Mucosa of descending colon (tissue), 3 donors: Measurements from ENCODE around the gene CARNS1. TPM values are rescaled to one million over a fixed set of nuclear protein-coding genes. Genes with fewer than 3 reads are reported as not detected.

ENCODE experiments used
- ATAC-seq: fragments of 200-7000 bp; cut with Tn5 transposase; one replicate; pipeline ENCODE4 v1.9.1; 2020; ENCODE audit warnings: mild to moderate bottlenecking, moderate library complexity
- DNase-seq, 3 donors: peaks; one replicate each; pipeline ENCODE4 v3.0.0-alpha.2; 2020
- H3K36me3 ChIP-seq: fragments of 200-600 bp; one replicate; pipeline ENCODE4 v1.8.0; 2021; ENCODE audit warnings: low read depth, mild to moderate bottlenecking
- H3K4me1 ChIP-seq: fragments of 200-600 bp; one replicate; pipeline ENCODE4 v1.8.0; 2021; ENCODE audit warnings: low read depth, mild to moderate bottlenecking
- H3K4me3 ChIP-seq: fragments of 200-600 bp; one replicate; pipeline ENCODE4 v1.8.0; 2021; ENCODE audit warnings: mild to moderate bottlenecking
- H3K9me3 ChIP-seq: fragments of 200-600 bp; one replicate; pipeline ENCODE4 v1.8.0; 2021; ENCODE audit warnings: mild to moderate bottlenecking
- CTCF ChIP-seq: fragments of 200-600 bp; IDR thresholded peaks from one replicate; pipeline ENCODE4 v1.8.0; 2022; ENCODE audit warnings: antibody characterized with exemption, mild to moderate bottlenecking
- intact Hi-C, 2 donors: fragments of 100-400 bp; cut with DNase I in 1 of 2; cut with micrococcal nuclease in 1 of 2; formaldehyde crosslinking; loops; one replicate each; pipeline versions ENCODE4 v1.11.0 to v1.11.1; 2022; cut with DNase I, micrococcal nuclease
- total RNA-seq, 3 donors: library from RNA; stranded (reverse); fragmentation: NEBNext Ultra II Directional in 2 of 3; extraction: Animal tissue kit (Norgen Biotek cat#: 25700) in 2 of 3; gene quantifications; one replicate each; pipeline versions ENCODE4 v1.2.1 to v1.2.4, GENCODE V29; 2021 to 2023
- donor health status: DM: no; HTN: no; CAD: no; lungs with moderate emphysema.
- donor health status: DM: no; HTN: no; CAD: no.
- donor health status: DM: no; HTN: yes; CAD: no.

CARNS1 gene
- total RNA-seq, 3 donors from 2014 or later, result 0.26 to 0.89 (median 0.70) TPM

GRCh38 chr11:67371911-67372320 is 43.6 kb upstream of the CARNS1 start:
- Histone ChIP-seq H3K36me3 (no peaks in the 10 kb centered on the region), H3K4me3 (no peak overlapping the region), H3K9me3 (no peaks in the 10 kb centered on the region), H3K4me1 (peaks cover 28% of the 10 kb centered on the region)
- ATAC-seq, result peak; percentile 11
- TF ChIP-seq CTCF, result no peak
- intact Hi-C loops, result no loop called here
- DNase-seq, result peak in 1 of 3 donors; percentile 59

- intact Hi-C loops, result no loop called here
- DNase-seq, result peak in 2 of 3 donors; percentile 42 to 71
- Histone ChIP-seq H3K36me3 (no peaks in the 10 kb centered on the region), H3K9me3 (no peaks in the 10 kb centered on the region), H3K4me3 (peak overlapping the region; percentile 57), H3K4me1 (peaks cover 27% of the 10 kb centered on the region)
- no peak for TF ChIP-seq CTCF
- ATAC-seq, result peak; percentile 45
Observed at GRCh38 chr11:67372321-67372992, 43.0 kb upstream of the CARNS1 start.

DNA sequence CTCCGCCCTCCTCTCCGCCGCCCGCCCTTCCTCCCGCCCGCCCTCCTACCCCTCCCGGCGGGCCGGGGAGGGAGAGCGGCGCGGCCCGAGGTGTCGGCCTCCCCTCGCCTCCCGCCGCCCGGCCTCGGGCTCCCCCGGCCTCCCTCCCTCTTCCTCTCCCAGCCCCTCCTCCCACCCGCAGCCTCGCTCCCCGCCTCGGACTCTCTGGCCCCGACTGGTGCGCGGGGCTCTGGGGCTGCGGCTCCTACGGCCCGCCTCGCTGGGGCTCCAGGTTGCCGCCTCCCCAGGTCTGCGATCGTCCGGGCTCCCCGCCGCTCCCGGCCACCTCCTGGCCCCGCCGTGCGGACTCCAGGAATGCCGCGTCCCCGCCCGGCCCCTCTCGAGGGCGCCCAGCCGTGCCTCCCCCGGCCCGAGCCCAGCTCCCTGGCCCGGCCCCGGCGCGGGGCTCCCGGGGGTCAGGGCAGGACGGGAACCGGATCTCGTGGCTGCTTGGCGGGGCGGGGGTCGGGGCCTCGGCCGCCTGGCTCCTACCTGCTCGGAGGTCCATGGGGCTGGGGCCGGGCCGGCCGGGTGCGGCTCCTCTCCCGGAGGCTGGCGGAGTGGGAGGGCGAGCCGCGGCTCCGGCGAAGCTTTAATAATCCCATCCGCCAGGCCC is 42.4 kb upstream of the CARNS1 start, which contains the start of gene CLCF1:
Gene CLCF1, minus strand, starts transcription at position 606 of the 655 bp plus-strand sequence. Its CDS starts 59 bp downstream, at position 547.
- intact Hi-C loops, result no loop called here
- ATAC-seq, result peak; percentile 62
- H3K4me1 ChIP-seq, result peaks cover 27% of the 10 kb centered on the region
- H3K36me3 ChIP-seq, result no peaks in the 10 kb centered on the region
- no peaks in the 10 kb centered on the region for H3K9me3 ChIP-seq
- no peak for TF ChIP-seq CTCF
- peak; percentile 65 to 83 (median 81) for DNase-seq
- H3K4me3 ChIP-seq, result peak within 1 kb of the TSS; percentile 57

DNA sequence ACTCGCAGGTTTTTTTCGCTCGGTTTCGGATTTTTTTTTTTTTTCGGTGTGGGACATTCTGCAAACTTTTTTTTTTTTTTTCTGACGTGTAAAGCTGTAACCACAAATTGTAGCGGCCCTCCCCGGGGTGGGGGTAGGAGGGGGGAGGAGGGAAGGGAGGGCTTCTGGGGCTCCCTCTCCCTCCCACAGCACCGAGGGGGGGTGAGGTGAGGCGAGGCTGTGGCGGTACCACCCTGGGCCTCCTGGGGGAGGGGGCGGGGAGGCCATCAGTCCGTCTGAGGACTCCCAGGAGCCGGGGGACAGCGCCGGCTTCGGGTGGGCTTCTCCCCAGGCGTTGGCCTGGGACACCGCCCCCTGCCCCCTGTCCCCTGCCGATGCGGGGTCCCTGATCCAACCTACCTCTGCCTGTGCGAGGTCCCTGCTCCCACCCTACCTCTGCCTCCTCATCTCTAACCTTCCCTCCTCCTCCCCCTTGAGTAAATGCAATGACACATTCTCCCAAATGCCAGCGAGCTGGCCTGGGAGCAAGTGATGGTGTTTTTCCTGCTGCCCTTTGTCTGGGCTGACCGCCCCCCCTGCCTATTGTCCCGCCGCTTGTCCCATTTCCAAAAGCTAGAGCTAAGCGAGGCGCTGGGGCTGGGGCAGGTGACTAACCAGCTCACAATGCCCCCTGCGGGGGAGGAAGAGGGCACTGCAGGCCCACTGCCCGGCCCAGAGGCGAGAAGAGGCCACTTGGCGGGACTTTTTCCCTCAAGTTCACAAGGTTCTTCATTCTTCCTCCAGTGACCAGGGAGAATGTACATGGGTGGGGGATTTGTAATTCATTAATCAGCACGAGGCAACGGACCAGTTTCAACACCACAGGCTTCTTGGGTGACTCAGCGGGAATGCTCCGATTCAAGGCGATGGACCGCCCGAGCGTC is 41.6 kb upstream of the CARNS1 start:
- ATAC-seq (peak; percentile 59), DNase-seq (peak; percentile 76 to 90 (median 83))
- intact Hi-C loops, result no loop called here
- Histone ChIP-seq H3K9me3 (no peaks in the 10 kb centered on the region), H3K4me3 (no peak overlapping the region), H3K4me1 (peaks cover 27% of the 10 kb centered on the region), H3K36me3 (no peaks in the 10 kb centered on the region)
- peak; percentile 37 for TF ChIP-seq CTCF

- intact Hi-C loops, result no loop called here
- Histone ChIP-seq H3K4me1 (peaks cover 32% of the 10 kb centered on the region), H3K36me3 (no peaks in the 10 kb centered on the region), H3K4me3 (no peak overlapping the region), H3K9me3 (no peaks in the 10 kb centered on the region)
- DNase-seq (no peak), ATAC-seq (no peak)
- TF ChIP-seq CTCF, result no peak
Observed at GRCh38 chr11:67374571-67375281, 40.8 kb upstream of the CARNS1 start.
